H54 (cell line): Measurements from ENCODE around the gene TEDDM1.
"Not testable (repeated sequence)": the region's sequence is repeated elsewhere in the genome, so short reads cannot be mapped to it uniquely, and the experiment has no call there.

ENCODE experiments used
- DNase-seq: peaks from one replicate; pipeline ENCODE4 v3.0.0; 2011; ENCODE audit warnings: low spot score, mixed read lengths; ENCODE audit not compliant: insufficient read length
- FAIRE-seq: peaks from 3 replicates; lab custom pipeline; 2011; peaks lifted over from hg19 to GRCh38; lab: Jason Lieb, UNC
- POLR2A ChIP-seq: IDR thresholded peaks from 2 replicates; pipeline ENCODE4 v1.6.1; 2011; ENCODE audit warnings: low read depth, mild to moderate bottlenecking, low read length

The TEDDM1 gene

DNA sequence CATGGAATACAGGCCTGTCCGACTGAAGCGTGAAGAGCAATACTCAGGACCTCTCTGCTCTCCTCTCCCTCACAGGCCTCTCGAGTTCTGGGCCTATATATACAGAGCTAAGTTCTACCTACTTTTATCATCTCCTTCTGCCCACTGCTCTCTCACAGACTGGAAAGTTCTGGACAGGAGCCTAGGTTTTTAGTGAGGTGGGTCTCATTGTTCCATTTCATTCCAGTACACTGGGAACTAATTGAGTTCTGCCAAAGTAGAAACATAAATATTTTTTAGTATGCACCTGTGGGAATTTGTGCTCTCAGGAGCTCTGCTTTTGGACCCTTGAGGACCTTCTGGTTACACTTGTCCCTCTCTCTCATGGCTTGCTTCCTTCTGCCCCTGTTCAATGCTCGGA, at the start of gene TEDDM1:
Gene TEDDM1, minus strand, starts transcription at position 101 of the 400 bp plus-strand sequence. CDS start 182 bp downstream, outside the sequence.
- DNase-seq (no peak), FAIRE-seq (no peak)
- no peak for TF ChIP-seq POLR2A

- FAIRE-seq: no peak
- no peak for TF ChIP-seq POLR2A
- no peak for DNase-seq
Measured at GRCh38 chr1:182450087-182450486, 49.6 kb upstream of the TEDDM1 start, which contains the start of gene RGSL1. Gene RGSL1 (plus strand): TSS chr1:182450146. CDS start chr1:182450166, 20 bp downstream.

DNA sequence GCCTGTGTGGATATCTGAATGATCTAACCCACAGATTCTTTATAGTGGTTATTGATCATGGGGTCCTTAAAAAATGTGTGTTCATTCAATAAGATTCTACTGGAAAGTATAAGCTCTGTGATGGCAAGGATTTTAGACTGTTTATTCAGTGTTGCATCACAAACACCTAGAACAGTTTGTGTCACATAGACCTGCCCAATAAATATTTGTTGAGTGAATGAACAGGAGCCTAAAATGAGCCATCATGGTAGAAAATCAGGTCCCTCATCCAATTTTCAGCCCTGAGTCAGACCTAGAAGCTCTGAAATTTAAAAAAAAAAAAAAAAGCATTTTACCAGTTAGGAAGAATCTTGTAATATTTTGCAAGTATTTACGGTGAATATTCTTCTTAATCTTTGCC, 47.2 kb upstream of the TEDDM1 start:
- DNase-seq: no peak
- FAIRE-seq: no peak

GRCh38 chr1:182447124-182447523, 46.7 kb upstream of the TEDDM1 start:
- DNase-seq, FAIRE-seq: not testable (repeated sequence)

More for the DNA sequence above, 47.2 kb upstream of the TEDDM1 start:
- no peak for TF ChIP-seq POLR2A

GRCh38 chr1:182446033-182446669, 45.7 kb upstream of the TEDDM1 start:
- DNase-seq: peak; percentile 45
- TF ChIP-seq POLR2A: no peak
- FAIRE-seq: peak; percentile 67

DNA sequence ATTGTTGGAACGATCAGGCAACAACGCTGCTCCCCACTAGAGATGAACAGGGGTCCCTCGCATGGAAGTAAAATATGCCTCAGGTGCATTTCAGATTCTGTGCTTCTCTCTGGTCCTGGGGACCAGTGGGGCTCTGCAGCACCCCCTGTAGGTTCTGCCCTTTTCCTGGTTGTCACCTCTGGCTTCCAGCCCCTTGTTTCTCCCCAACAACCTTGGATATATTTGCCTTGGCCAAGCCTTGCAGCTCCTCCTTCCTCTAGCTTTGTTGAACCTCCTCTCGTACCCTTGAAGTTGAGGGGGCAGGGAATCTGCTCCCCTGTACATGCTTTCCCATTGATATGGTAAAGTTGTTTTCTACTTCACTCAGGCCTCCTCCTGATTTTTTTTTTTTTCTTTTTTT, 44.0 kb upstream of the TEDDM1 start:
- FAIRE-seq: no peak
- DNase-seq: no peak
- no peak for TF ChIP-seq POLR2A

DNA sequence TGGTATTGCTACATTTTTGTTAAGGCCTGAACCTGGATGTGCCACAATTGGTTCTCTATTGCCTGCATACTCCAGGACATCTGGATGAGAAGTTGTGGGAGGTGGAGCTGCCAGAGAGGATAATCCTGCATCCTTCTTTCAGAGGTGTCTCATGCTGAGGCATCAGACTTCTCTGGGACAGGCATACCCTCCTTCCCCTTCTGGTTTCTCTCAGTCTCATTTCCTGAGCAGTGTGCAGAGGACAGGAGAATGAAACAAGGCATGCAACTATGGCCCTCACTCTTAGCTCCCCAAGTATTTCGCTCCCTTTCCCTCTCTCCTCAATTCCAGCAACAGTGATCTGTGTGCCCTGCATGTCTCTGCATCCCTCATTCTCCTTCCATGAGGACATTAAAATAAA, 41.9 kb upstream of the TEDDM1 start:
- TF ChIP-seq POLR2A: no peak
- DNase-seq: no peak
- FAIRE-seq: no peak

DNA sequence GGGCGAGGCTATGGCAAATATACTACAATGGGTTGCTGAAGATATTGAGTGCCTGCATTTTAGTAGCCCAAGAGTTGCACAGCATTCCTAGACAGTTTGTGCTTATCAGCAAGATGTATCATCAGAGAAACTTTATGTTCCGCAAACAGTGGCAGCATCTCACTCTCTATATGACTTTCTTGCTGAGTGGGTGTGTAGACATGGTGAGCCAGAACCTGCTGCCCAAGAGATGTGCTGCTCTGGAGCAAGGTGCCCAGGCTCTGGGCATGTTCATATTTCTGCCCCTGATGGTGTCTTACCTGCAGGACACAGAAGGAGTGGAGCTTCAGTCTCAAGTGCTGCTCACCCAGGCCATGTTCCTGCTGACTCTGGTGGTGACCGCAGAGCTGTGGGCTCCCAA, 41.3 kb upstream of the TEDDM1 start:
- TF ChIP-seq POLR2A: no peak
- DNase-seq (no peak), FAIRE-seq (no peak)

GRCh38 chr1:182438326-182438725, 37.9 kb upstream of the TEDDM1 start:
- no peak for DNase-seq
- TF ChIP-seq POLR2A: no peak
- FAIRE-seq: no peak

GRCh38 chr1:182433580-182433979, 33.1 kb upstream of the TEDDM1 start:
- DNase-seq (no peak), FAIRE-seq (no peak)
- no peak for TF ChIP-seq POLR2A

DNA sequence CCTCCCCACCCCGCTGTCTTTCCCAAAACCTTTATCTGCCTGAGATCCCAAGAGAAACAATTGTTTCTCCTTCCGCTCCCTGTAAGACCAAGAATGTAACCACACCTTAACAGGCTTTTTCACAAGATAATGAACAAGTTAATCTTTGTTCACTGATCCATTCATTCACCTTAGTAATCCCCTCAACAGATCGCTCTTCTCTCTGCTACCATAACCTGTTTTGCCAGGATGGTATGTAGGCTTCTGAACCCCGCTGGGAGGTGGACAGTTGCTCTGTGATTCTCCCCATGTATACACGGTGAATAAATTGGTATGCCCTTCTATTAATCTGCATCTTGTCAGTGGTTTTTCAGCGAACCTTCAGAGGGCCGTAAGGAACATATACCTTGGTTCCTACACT, 30.8 kb upstream of the TEDDM1 start:
- DNase-seq (no peak), FAIRE-seq (no peak)
- TF ChIP-seq POLR2A: no peak

GRCh38 chr1:182430263-182431068, 30.0 kb upstream of the TEDDM1 start:
- FAIRE-seq (no peak), DNase-seq (no peak)
- no peak for TF ChIP-seq POLR2A

- FAIRE-seq (no peak), DNase-seq (no peak)
- no peak for TF ChIP-seq POLR2A
Measured at GRCh38 chr1:182428043-182428442, 27.6 kb upstream of the TEDDM1 start.

DNA sequence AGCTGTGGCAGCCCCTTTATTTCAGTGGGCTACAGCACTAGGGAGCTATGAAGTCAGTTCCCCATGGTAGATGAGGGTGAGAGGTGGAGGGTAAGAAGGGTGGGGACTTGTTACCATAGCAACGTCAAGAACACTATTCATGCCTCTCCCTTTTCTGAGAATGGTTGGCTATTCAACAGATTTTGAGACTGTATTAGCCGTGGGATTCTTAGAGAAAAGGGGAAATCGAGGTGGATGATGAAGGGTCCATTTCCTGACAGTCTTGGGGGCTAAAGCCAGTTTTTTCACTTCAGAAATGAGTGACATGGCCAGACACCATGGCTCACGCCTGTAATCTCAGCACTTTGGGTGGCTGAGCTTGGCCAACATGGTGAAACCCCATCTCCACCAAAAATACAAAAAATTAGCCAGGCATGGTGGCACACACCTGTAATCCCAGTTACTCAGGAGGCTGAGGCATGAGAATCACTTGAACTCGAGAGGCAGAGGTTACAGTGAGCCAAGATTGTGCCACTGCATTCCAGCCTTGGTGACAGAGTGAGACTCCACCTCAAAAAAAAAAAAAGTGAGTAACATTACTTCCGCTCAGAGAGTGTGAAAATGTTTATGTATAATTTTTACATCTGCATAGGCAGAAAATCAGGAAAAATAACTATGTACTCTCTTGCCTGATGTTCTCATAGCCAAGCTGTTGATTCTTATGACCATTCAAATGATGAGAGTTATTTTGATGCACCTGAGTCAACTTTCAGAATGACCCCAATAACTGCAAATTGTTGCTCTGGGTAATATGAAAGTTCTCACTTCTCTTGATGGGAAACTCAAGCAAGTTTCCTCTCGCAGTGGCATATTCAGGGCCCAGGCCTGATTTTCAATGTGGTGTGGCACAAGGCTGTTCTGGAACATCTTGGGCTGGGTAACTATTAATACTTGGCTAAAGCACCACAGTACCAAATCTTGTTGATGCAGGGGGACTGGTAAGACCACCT, 26.3 kb upstream of the TEDDM1 start:
- DNase-seq (no peak), FAIRE-seq (no peak)
- TF ChIP-seq POLR2A: no peak
